Measurements from ENCODE around the gene IPCEF1.

IPCEF1 gene

GRCh38 chr6:154390034-154390433 is 33.4 kb upstream of the IPCEF1 start:
- H3K9me3 ChIP-seq (ENCODE audit: control insufficient read depth, low read length): no peaks in the 10 kb centered on the region
- no peak overlapping the region for H3K4me3 ChIP-seq (ENCODE audit: insufficient read depth, low read depth, low read length)
- no peaks in the 10 kb centered on the region for H3K36me3 ChIP-seq (ENCODE audit: control insufficient read depth, insufficient read depth, low read length)
- no peaks in the 10 kb centered on the region for H3K27me3 ChIP-seq (ENCODE audit: control insufficient read depth, insufficient read depth, low read length, poor library complexity, severe bottlenecking)
- no peaks in the 10 kb centered on the region for H3K4me1 ChIP-seq (ENCODE audit: control insufficient read depth, insufficient read depth, low read length)
- no peak overlapping the region for H3K27ac ChIP-seq (ENCODE audit: insufficient read depth, low read depth, low read length, poor library complexity, severe bottlenecking)
- 88 to 100% methylated on average over 1 of the region's 1 CpG for WGBS, 2 experiments

- no peak overlapping the region for H3K27ac ChIP-seq (ENCODE audit: insufficient read depth, low read depth, low read length, poor library complexity, severe bottlenecking)
- no peaks in the 10 kb centered on the region for H3K9me3 ChIP-seq (ENCODE audit: control insufficient read depth, low read length)
- H3K27me3 ChIP-seq (ENCODE audit: control insufficient read depth, insufficient read depth, low read length, poor library complexity, severe bottlenecking): no peaks in the 10 kb centered on the region
- 95 to 96% methylated on average over 2 of the region's 3 CpGs for WGBS, 2 experiments
- no peaks in the 10 kb centered on the region for H3K36me3 ChIP-seq (ENCODE audit: control insufficient read depth, insufficient read depth, low read length)
- H3K4me1 ChIP-seq (ENCODE audit: control insufficient read depth, insufficient read depth, low read length): no peaks in the 10 kb centered on the region
- H3K4me3 ChIP-seq (ENCODE audit: insufficient read depth, low read depth, low read length): no peak overlapping the region
Measured at GRCh38 chr6:154388803-154389202, 32.2 kb upstream of the IPCEF1 start.

- Histone ChIP-seq H3K36me3 (ENCODE audit: control insufficient read depth, insufficient read depth, low read length) (no peaks in the 10 kb centered on the region), H3K27me3 (ENCODE audit: control insufficient read depth, insufficient read depth, low read length, poor library complexity, severe bottlenecking) (no peaks in the 10 kb centered on the region), H3K9me3 (ENCODE audit: control insufficient read depth, low read length) (no peaks in the 10 kb centered on the region), H3K4me1 (ENCODE audit: control insufficient read depth, insufficient read depth, low read length) (no peaks in the 10 kb centered on the region), H3K4me3 (ENCODE audit: insufficient read depth, low read depth, low read length) (no peak overlapping the region), H3K27ac (ENCODE audit: insufficient read depth, low read depth, low read length, poor library complexity, severe bottlenecking) (no peak overlapping the region)
- WGBS, 2 experiments: 79 to 80% methylated on average over 4 of the region's 5 CpGs
Measured at GRCh38 chr6:154386848-154387717, 30.5 kb upstream of the IPCEF1 start.

- 83 to 97% methylated on average over 2 of the region's 2 CpGs for whole genome bisulfite sequencing, 2 experiments
- Histone ChIP-seq H3K4me3 (ENCODE audit: insufficient read depth, low read depth, low read length) (no peak overlapping the region), H3K36me3 (ENCODE audit: control insufficient read depth, insufficient read depth, low read length) (no peaks in the 10 kb centered on the region), H3K27ac (ENCODE audit: insufficient read depth, low read depth, low read length, poor library complexity, severe bottlenecking) (no peak overlapping the region), H3K9me3 (ENCODE audit: control insufficient read depth, low read length) (no peaks in the 10 kb centered on the region), H3K4me1 (ENCODE audit: control insufficient read depth, insufficient read depth, low read length) (no peaks in the 10 kb centered on the region), H3K27me3 (ENCODE audit: control insufficient read depth, insufficient read depth, low read length, poor library complexity, severe bottlenecking) (no peaks in the 10 kb centered on the region)
Measured at GRCh38 chr6:154384191-154384590, 27.6 kb upstream of the IPCEF1 start.

- no peaks in the 10 kb centered on the region for H3K27me3 ChIP-seq (ENCODE audit: control insufficient read depth, insufficient read depth, low read length, poor library complexity, severe bottlenecking)
- H3K36me3 ChIP-seq (ENCODE audit: control insufficient read depth, insufficient read depth, low read length): no peaks in the 10 kb centered on the region
- H3K9me3 ChIP-seq (ENCODE audit: control insufficient read depth, low read length): no peaks in the 10 kb centered on the region
- H3K4me1 ChIP-seq (ENCODE audit: control insufficient read depth, insufficient read depth, low read length): no peaks in the 10 kb centered on the region
- H3K27ac ChIP-seq (ENCODE audit: insufficient read depth, low read depth, low read length, poor library complexity, severe bottlenecking): no peak overlapping the region
- no peak overlapping the region for H3K4me3 ChIP-seq (ENCODE audit: insufficient read depth, low read depth, low read length)
- WGBS, 2 experiments: 93 to 94% methylated on average over 6 of the region's 6 CpGs
Measured at GRCh38 chr6:154383273-154383672, 26.7 kb upstream of the IPCEF1 start.

GRCh38 chr6:154382740-154383139 is 26.1 kb upstream of the IPCEF1 start:
- WGBS, 2 experiments: 94% methylated on average over 8 of the region's 8 CpGs
- H3K4me1 ChIP-seq (ENCODE audit: control insufficient read depth, insufficient read depth, low read length): no peaks in the 10 kb centered on the region
- no peak overlapping the region for H3K27ac ChIP-seq (ENCODE audit: insufficient read depth, low read depth, low read length, poor library complexity, severe bottlenecking)
- no peaks in the 10 kb centered on the region for H3K36me3 ChIP-seq (ENCODE audit: control insufficient read depth, insufficient read depth, low read length)
- no peaks in the 10 kb centered on the region for H3K9me3 ChIP-seq (ENCODE audit: control insufficient read depth, low read length)
- no peaks in the 10 kb centered on the region for H3K27me3 ChIP-seq (ENCODE audit: control insufficient read depth, insufficient read depth, low read length, poor library complexity, severe bottlenecking)
- H3K4me3 ChIP-seq (ENCODE audit: insufficient read depth, low read depth, low read length): no peak overlapping the region

GRCh38 chr6:154381548-154381947 is 24.9 kb upstream of the IPCEF1 start:
- WGBS, 2 experiments: 81 to 92% methylated on average over 4 of the region's 4 CpGs
- no peaks in the 10 kb centered on the region for H3K9me3 ChIP-seq (ENCODE audit: control insufficient read depth, low read length)

GRCh38 chr6:154380741-154381140 is 24.1 kb upstream of the IPCEF1 start:
- no peaks in the 10 kb centered on the region for H3K4me1 ChIP-seq (ENCODE audit: control insufficient read depth, insufficient read depth, low read length)
- no peak overlapping the region for H3K27ac ChIP-seq (ENCODE audit: insufficient read depth, low read depth, low read length, poor library complexity, severe bottlenecking)
- WGBS, 2 experiments: 90 to 100% methylated on average over 2 of the region's 2 CpGs
- H3K9me3 ChIP-seq (ENCODE audit: control insufficient read depth, low read length): no peaks in the 10 kb centered on the region
- H3K36me3 ChIP-seq (ENCODE audit: control insufficient read depth, insufficient read depth, low read length): no peaks in the 10 kb centered on the region
- no peaks in the 10 kb centered on the region for H3K27me3 ChIP-seq (ENCODE audit: control insufficient read depth, insufficient read depth, low read length, poor library complexity, severe bottlenecking)
- no peak overlapping the region for H3K4me3 ChIP-seq (ENCODE audit: insufficient read depth, low read depth, low read length)

More at GRCh38 chr6:154381548-154381947, 24.9 kb upstream of the IPCEF1 start:
- no peak overlapping the region for H3K4me3 ChIP-seq (ENCODE audit: insufficient read depth, low read depth, low read length)
- no peak overlapping the region for H3K27ac ChIP-seq (ENCODE audit: insufficient read depth, low read depth, low read length, poor library complexity, severe bottlenecking)
- H3K36me3 ChIP-seq (ENCODE audit: control insufficient read depth, insufficient read depth, low read length): no peaks in the 10 kb centered on the region
- H3K4me1 ChIP-seq (ENCODE audit: control insufficient read depth, insufficient read depth, low read length): no peaks in the 10 kb centered on the region
- no peaks in the 10 kb centered on the region for H3K27me3 ChIP-seq (ENCODE audit: control insufficient read depth, insufficient read depth, low read length, poor library complexity, severe bottlenecking)

- WGBS, 2 experiments: 93 to 96% methylated on average over 2 of the region's 3 CpGs
- H3K36me3 ChIP-seq (ENCODE audit: control insufficient read depth, insufficient read depth, low read length): no peaks in the 10 kb centered on the region
- H3K27me3 ChIP-seq (ENCODE audit: control insufficient read depth, insufficient read depth, low read length, poor library complexity, severe bottlenecking): no peaks in the 10 kb centered on the region
- no peak overlapping the region for H3K4me3 ChIP-seq (ENCODE audit: insufficient read depth, low read depth, low read length)
- H3K9me3 ChIP-seq (ENCODE audit: control insufficient read depth, low read length): no peaks in the 10 kb centered on the region
- H3K4me1 ChIP-seq (ENCODE audit: control insufficient read depth, insufficient read depth, low read length): no peaks in the 10 kb centered on the region
- no peak overlapping the region for H3K27ac ChIP-seq (ENCODE audit: insufficient read depth, low read depth, low read length, poor library complexity, severe bottlenecking)
Measured at GRCh38 chr6:154379585-154379984, 23.0 kb upstream of the IPCEF1 start.

- Histone ChIP-seq H3K9me3 (ENCODE audit: control insufficient read depth, low read length) (no peaks in the 10 kb centered on the region), H3K36me3 (ENCODE audit: control insufficient read depth, insufficient read depth, low read length) (no peaks in the 10 kb centered on the region), H3K27ac (ENCODE audit: insufficient read depth, low read depth, low read length, poor library complexity, severe bottlenecking) (no peak overlapping the region), H3K4me3 (ENCODE audit: insufficient read depth, low read depth, low read length) (no peak overlapping the region), H3K27me3 (ENCODE audit: control insufficient read depth, insufficient read depth, low read length, poor library complexity, severe bottlenecking) (no peaks in the 10 kb centered on the region), H3K4me1 (ENCODE audit: control insufficient read depth, insufficient read depth, low read length) (no peaks in the 10 kb centered on the region)
- WGBS, 2 experiments: 100% methylated on average over 2 of the region's 2 CpGs
Measured at GRCh38 chr6:154378518-154378917, 21.9 kb upstream of the IPCEF1 start.
